NCI-H2081 treated with DMSO at 0.1 percent for 48 hours (cell line): Measurements from ENCODE around the gene CNTNAP4.

Experiments used
- DNase-seq: peaks from one replicate; lab custom pipeline; 2025; lab: John Stamatoyannopoulos, UW

Gene CNTNAP4

GRCh38 chr16:76583945-76584344, 306.7 kb downstream of the CNTNAP4 start:
- DNase-seq, result no peak

DNA sequence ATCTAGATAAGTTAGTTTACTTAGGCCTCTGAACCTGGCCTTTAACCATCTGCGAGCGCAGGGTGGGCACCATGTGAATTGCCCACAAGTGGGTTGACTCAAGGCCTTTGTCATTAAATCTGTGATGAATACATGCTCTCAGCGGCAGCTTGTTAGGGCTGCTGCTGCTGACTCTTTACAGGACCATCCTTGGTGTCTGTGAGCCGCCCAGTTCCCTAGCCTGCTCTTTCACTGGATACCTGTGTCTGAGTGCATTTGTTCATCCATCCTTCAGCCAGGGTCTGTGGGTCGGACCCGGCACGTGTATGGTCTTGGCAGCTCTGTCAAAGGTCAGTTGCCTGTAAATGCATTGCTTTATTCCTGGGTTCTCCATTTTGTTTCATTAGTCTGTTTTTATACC, 321.3 kb downstream of the CNTNAP4 start:
- no peak for DNase-seq

GRCh38 chr16:76607317-76607716, 330.1 kb downstream of the CNTNAP4 start:
- DNase-seq, result no peak
